ENCODE data around the gene ZNRF2.

GRCh38 chr7:30238721-30239441, 45.5 kb upstream of the ZNRF2 start:
- TF ChIP-seq CTCF (IDR thresholded peaks at IDR 0.05) (no peak), EP300 (IDR thresholded peaks at IDR 0.05) (no peak), POLR2A (IDR thresholded peaks at IDR 0.05) (no peak)

All from ovary (tissue), 3 donors.